DND-41 (cell line): ENCODE results near the gene AHCYL2.

ENCODE experiments used
- ATAC-seq: fragments of 200-7000 bp; cut with Tn5 transposase; 3 replicates; pipeline ENCODE4 v1.9.1; 2021; ENCODE audit warnings: low read depth; ENCODE audit not compliant: insufficient read depth
- DNase-seq: peaks from one replicate; pipeline ENCODE4 v3.0.0-alpha.2; 2020
- H2AFZ ChIP-seq: 2 replicates; pipeline ENCODE4 v1.6.0; 2012; ENCODE audit warnings: low read depth, low read length
- H3K27ac ChIP-seq: 2 replicates; pipeline ENCODE4 v1.5.1; 2012; ENCODE audit warnings: low read length, inconsistent platforms
- H3K27me3 ChIP-seq: fragments of 200-600 bp; sonication (generic); 2 replicates; pipeline ENCODE4 v1.6.0; 2012; ENCODE audit warnings: low read length, mild to moderate bottlenecking, inconsistent platforms; ENCODE audit not compliant: insufficient read depth, poor library complexity
- H3K36me3 ChIP-seq: 2 replicates; pipeline ENCODE4 v1.5.1; 2012; ENCODE audit warnings: low read length, inconsistent platforms; ENCODE audit not compliant: insufficient read depth
- H3K4me1 ChIP-seq: 2 replicates; pipeline ENCODE4 v1.5.1; 2012; ENCODE audit warnings: mild to moderate bottlenecking, low read length; ENCODE audit not compliant: insufficient read depth
- H3K4me2 ChIP-seq: 2 replicates; pipeline ENCODE4 v1.6.0; 2012; ENCODE audit warnings: mild to moderate bottlenecking, moderate library complexity, low read length, inconsistent platforms; ENCODE audit not compliant: insufficient read depth
- H3K4me3 ChIP-seq, 2 experiments: fragments of 200-600 bp in 1 of 2; shearing (Covaris generic) in 1 of 2; 2 replicates each; pipeline ENCODE4 v1.5.1; 2012 to 2016; ENCODE audit warnings: inconsistent platforms in 2 of 2, low read length in 2 of 2, mild to moderate bottlenecking in 2 of 2, low read depth in 1 of 2, moderate library complexity in 1 of 2
- H3K79me2 ChIP-seq: 2 replicates; pipeline ENCODE4 v1.6.0; 2012; ENCODE audit warnings: low read length, inconsistent platforms; ENCODE audit not compliant: insufficient read depth
- H3K9ac ChIP-seq: 2 replicates; pipeline ENCODE4 v1.6.0; 2012; ENCODE audit warnings: low read depth, mild to moderate bottlenecking, inconsistent platforms, low read length, moderate library complexity
- H3K9me3 ChIP-seq: 2 replicates; pipeline ENCODE4 v1.5.1; 2012; ENCODE audit warnings: low read length, moderate library complexity, mild to moderate bottlenecking, inconsistent platforms; ENCODE audit not compliant: insufficient read depth, severe bottlenecking
- H4K20me1 ChIP-seq: 2 replicates; pipeline ENCODE4 v1.6.0; 2012; ENCODE audit warnings: low read length; ENCODE audit not compliant: insufficient read depth
- CTCF ChIP-seq: IDR thresholded peaks from 2 replicates; pipeline ENCODE4 v1.5.1; 2012; ENCODE audit warnings: borderline replicate concordance, low read length, moderate library complexity, mild to moderate bottlenecking; ENCODE audit not compliant: poor library complexity, severe bottlenecking; ENCODE audit errors: extremely low read depth
- EZH2 ChIP-seq: IDR thresholded peaks from 3 replicates; pipeline ENCODE4 v1.6.1; 2012; ENCODE audit warnings: borderline replicate concordance, low read depth, mild to moderate bottlenecking, moderate library complexity, low read length, inconsistent platforms; ENCODE audit not compliant: severe bottlenecking

AHCYL2 gene

DNA sequence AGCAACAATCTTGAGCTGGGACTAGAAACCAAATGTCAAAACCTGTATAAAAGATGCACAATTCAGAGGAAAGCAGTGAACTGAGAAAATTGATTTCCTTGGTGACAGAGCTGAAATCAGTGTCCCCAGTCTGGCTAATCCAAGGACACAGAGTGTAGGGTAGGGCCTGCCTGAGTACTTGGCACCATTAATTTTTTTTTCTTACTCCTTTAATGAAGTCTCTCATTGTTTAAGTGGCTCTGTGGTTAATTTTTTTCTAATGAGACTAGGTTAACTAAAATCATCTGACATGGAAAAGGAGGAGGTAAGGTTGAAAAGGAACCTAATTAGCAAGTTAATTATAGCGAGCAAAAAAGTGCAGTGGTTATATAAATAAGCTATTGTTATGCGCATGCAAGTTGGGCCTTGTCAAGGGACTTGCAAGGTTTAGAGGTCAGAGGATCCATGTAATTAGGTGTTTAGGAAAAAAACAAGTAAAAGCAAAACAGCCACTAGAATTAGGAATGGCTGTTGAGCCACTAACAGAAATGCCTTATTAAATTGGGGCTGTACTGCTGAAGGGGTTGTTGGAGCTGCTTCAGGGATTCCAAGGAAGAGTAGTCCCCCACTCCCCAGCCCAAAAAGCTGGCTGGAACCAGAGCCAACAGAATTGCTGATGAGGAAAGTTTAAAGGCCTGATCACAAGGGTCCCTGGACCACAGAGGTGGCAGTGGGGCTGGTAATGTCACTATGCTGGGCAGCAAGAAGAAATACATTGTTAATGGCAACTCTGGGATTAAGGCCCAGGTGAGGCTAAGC, 150.5 kb downstream of the AHCYL2 start:
- Histone ChIP-seq H4K20me1 (no peaks in the 10 kb centered on the region), H3K79me2 (no peaks in the 10 kb centered on the region), H3K36me3 (no peaks in the 10 kb centered on the region), H2AFZ (no peak overlapping the region), H3K27me3 (no peaks in the 10 kb centered on the region), H3K4me1 (no peaks in the 10 kb centered on the region), H3K9me3 (no peaks in the 10 kb centered on the region), H3K9ac (no peak overlapping the region), H3K27ac (no peak overlapping the region), H3K4me2 (no peak overlapping the region), H3K4me3 (no peak overlapping the region)
- DNase-seq (no peak), ATAC-seq (no peak)
- no peak for TF ChIP-seq EZH2
- no peak for TF ChIP-seq CTCF

- no peaks in the 10 kb centered on the region for H3K4me1 ChIP-seq
- H3K27me3 ChIP-seq, result no peaks in the 10 kb centered on the region
- no peaks in the 10 kb centered on the region for H3K79me2 ChIP-seq
- no peak overlapping the region for H2AFZ ChIP-seq
- H3K36me3 ChIP-seq, result no peaks in the 10 kb centered on the region
- no peak overlapping the region for H3K9ac ChIP-seq
- no peak for TF ChIP-seq EZH2
- peak; percentile 74 for TF ChIP-seq CTCF
- H3K4me3 ChIP-seq, result no peak overlapping the region
- ATAC-seq (peak; percentile 85), DNase-seq (peak; percentile 47)
- no peaks in the 10 kb centered on the region for H4K20me1 ChIP-seq
- no peak overlapping the region for H3K4me2 ChIP-seq
- H3K27ac ChIP-seq, result no peak overlapping the region
- no peaks in the 10 kb centered on the region for H3K9me3 ChIP-seq
Measured at GRCh38 chr7:129376076-129376777, 151.4 kb downstream of the AHCYL2 start.

GRCh38 chr7:129376778-129377700, 152.2 kb downstream of the AHCYL2 start:
- Histone ChIP-seq H3K79me2 (no peaks in the 10 kb centered on the region), H3K9me3 (no peaks in the 10 kb centered on the region), H3K36me3 (no peaks in the 10 kb centered on the region), H3K27me3 (no peaks in the 10 kb centered on the region), H3K4me3 (no peak overlapping the region), H2AFZ (no peak overlapping the region), H3K4me1 (no peaks in the 10 kb centered on the region), H3K4me2 (no peak overlapping the region), H3K9ac (no peak overlapping the region), H3K27ac (no peak overlapping the region), H4K20me1 (no peaks in the 10 kb centered on the region)
- ATAC-seq, result no peak
- no peak for DNase-seq
- TF ChIP-seq CTCF, result no peak
- no peak for TF ChIP-seq EZH2
